ENCODE measurements around the gene CASK. TPM values are rescaled to one million over a fixed set of nuclear protein-coding genes. Genes with fewer than 3 reads are reported as not detected.

CASK gene
- total RNA-seq, 1 donor from 2014 or later = 33.7 TPM

DNA sequence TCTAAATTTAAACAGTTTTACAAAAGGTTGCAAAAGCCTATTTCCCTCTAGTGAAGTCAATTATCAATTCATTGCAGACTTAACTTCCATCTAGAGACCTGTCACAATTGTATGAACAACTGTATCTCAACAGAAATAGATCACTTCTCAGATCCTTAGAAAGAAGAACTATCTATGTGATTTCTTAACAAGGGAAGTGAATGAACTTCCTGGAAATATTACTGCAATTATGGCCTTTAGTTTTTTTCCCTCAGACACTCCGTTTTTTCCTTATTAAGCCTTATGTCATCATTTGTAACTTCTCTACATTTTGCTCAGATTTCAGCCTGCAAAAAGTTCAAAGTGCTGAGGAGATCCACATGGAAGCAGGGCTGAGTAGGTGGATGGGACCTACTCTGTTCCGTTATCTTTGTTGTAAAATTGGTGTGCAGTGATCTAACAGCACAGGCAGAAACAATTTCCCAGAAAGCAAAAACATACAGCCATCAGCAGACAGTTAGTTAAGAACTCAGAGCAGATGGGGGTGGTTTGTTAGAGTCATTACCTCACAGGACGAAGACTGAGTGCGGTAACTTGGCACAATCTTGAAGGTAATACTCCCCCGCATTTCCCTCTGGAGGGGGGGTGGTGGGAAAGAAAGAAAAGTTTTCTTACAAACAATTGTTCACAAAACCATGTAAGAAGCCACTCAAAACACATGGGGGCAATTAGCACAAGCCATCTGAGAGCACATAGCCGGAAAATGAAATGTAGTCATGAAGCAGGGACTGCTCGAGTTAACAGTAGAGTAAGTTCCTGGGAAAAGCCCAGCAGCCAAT is 363.9 kb downstream of the CASK start:
- no peak overlapping the region for H3K4me3 ChIP-seq
- H3K27me3 ChIP-seq = no peaks in the 10 kb centered on the region
- no peaks in the 10 kb centered on the region for H3K9me3 ChIP-seq
- no peaks in the 10 kb centered on the region for H3K4me1 ChIP-seq
- no peak for DNase-seq (ENCODE audit: low spot score in 2 of 2)
- no peaks in the 10 kb centered on the region for H3K36me3 ChIP-seq
- H3K27ac ChIP-seq = peak overlapping the region; percentile 41 to 71
- intact Hi-C loops (cut with DNase I) = loop anchor here (5.0 kb wide), 4 partner anchors 148 to 533 kb away; no protein-coding TSS in a partner anchor
- TF ChIP-seq, protein P1, sequence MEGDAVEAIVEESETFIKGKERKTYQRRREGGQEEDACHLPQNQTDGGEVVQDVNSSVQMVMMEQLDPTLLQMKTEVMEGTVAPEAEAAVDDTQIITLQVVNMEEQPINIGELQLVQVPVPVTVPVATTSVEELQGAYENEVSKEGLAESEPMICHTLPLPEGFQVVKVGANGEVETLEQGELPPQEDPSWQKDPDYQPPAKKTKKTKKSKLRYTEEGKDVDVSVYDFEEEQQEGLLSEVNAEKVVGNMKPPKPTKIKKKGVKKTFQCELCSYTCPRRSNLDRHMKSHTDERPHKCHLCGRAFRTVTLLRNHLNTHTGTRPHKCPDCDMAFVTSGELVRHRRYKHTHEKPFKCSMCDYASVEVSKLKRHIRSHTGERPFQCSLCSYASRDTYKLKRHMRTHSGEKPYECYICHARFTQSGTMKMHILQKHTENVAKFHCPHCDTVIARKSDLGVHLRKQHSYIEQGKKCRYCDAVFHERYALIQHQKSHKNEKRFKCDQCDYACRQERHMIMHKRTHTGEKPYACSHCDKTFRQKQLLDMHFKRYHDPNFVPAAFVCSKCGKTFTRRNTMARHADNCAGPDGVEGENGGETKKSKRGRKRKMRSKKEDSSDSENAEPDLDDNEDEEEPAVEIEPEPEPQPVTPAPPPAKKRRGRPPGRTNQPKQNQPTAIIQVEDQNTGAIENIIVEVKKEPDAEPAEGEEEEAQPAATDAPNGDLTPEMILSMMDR (IDR thresholded peaks at IDR 0.05) = no peak

GRCh38 chrX:41558531-41558930 is 364.8 kb downstream of the CASK start:
- intact Hi-C loops (cut with DNase I) = loop anchor here (5.0 kb wide), 4 partner anchors 149 to 534 kb away; no protein-coding TSS in a partner anchor
- no peaks in the 10 kb centered on the region for H3K36me3 ChIP-seq

DNA sequence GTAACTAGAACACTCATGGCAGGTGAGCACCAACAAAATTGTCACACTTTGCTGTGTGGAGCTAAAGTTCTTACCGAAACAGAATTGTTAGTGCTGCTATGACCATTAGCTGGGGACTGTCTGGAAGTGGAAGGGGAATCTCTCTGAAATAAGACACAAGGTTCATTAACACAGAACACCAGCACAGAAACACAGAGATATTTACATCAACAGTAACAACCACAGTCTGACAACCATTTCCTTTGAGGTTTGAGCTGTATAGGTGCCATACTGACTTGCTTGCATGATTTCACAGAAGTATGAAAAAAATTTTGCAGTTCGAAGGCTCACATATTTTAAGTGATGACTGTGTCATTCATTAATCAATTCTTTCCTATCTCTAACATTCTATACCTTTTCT is 366.4 kb downstream of the CASK start:
- Histone ChIP-seq H3K27me3 (no peaks in the 10 kb centered on the region), H3K36me3 (no peaks in the 10 kb centered on the region), H3K27ac (peak overlapping the region in 1 of 2 donors; percentile 9), H3K9me3 (no peaks in the 10 kb centered on the region), H3K4me3 (no peak overlapping the region), H3K4me1 (no peaks in the 10 kb centered on the region)
- intact Hi-C loops (cut with DNase I) = loop anchor here (5.0 kb wide), 4 partner anchors 150 to 535 kb away; no protein-coding TSS in a partner anchor
- TF ChIP-seq, protein P1 (IDR thresholded peaks at IDR 0.05) = no peak
- no peak for DNase-seq (ENCODE audit: low spot score in 2 of 2)

More at GRCh38 chrX:41558531-41558930, 364.8 kb downstream of the CASK start:
- no peaks in the 10 kb centered on the region for H3K4me1 ChIP-seq
- peak overlapping the region in 1 of 2 donors; percentile 71 for H3K27ac ChIP-seq
- no peak overlapping the region for H3K4me3 ChIP-seq
- DNase-seq (ENCODE audit: low spot score in 2 of 2) = no peak
- H3K27me3 ChIP-seq = no peaks in the 10 kb centered on the region
- TF ChIP-seq, protein P1 (IDR thresholded peaks at IDR 0.05) = peak; percentile 39 to 50 (median 46)
- no peaks in the 10 kb centered on the region for H3K9me3 ChIP-seq

DNA sequence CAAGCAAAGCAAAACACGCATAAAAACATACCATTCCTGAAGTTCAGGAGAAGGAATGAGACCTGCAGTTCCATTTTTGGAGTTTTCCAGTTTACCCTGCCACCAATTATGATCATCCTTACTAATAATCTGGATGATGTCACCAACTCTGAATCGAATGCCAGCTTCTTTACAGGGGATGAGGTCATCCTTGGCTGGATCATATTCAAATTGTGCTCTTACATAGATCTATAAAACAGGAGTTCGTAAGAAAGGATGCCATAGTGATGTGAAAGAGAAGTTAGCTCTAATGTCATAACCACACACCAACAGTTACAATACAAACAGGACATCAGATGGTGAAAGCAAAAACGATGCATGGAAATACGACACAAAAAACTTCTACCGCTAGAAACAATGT is 369.7 kb downstream of the CASK start:
- Histone ChIP-seq H3K4me3 (no peak overlapping the region), H3K27me3 (no peaks in the 10 kb centered on the region), H3K4me1 (no peaks in the 10 kb centered on the region), H3K9me3 (no peaks in the 10 kb centered on the region), H3K27ac (peak overlapping the region in 1 of 2 donors; percentile 26), H3K36me3 (no peaks in the 10 kb centered on the region)
- DNase-seq (ENCODE audit: low spot score in 2 of 2) = no peak
- TF ChIP-seq, protein P1 (IDR thresholded peaks at IDR 0.05) = no peak
- intact Hi-C loops (cut with DNase I) = no loop called here

- Histone ChIP-seq H3K27ac (no peak overlapping the region), H3K36me3 (no peaks in the 10 kb centered on the region), H3K9me3 (no peaks in the 10 kb centered on the region), H3K27me3 (no peaks in the 10 kb centered on the region), H3K4me1 (no peaks in the 10 kb centered on the region), H3K4me3 (no peak overlapping the region)
- TF ChIP-seq, protein P1 (IDR thresholded peaks at IDR 0.05) = no peak
- intact Hi-C loops (cut with DNase I) = no loop called here
- DNase-seq (ENCODE audit: low spot score in 2 of 2) = no peak
Observed at GRCh38 chrX:41548411-41548810, 374.9 kb downstream of the CASK start.

All from ascending aorta (tissue), 2 donors.